ENCODE results near the gene IL2RA.
"Not testable (repeated sequence)": the region's sequence is repeated elsewhere in the genome, so short reads cannot be mapped to it uniquely, and the experiment has no call there.

The IL2RA gene

DNA sequence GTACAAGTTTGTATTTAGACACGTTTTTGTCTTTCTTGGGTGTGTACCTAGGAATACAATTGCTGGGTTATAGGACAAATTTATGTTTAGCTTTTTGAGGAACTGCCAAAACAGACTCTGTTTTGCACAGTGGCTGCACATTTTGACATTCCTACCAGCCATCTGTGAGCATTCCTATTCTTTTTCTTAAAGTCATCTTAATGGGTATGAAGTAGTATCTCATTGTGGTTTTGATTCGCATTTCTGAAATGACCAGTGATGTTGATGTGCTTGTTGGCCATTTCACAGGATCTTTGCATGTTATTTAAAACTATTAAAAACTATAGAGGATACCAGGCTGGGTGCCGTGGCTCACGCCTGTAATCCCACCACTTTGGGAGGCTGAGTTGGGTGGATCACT is 52.2 kb downstream of the IL2RA start:
- no peaks in the 10 kb centered on the region for H3K4me1 Mint-ChIP-seq
- peaks cover 11% of the 10 kb centered on the region for H3K9me3 Mint-ChIP-seq
- H3K4me3 Mint-ChIP-seq: no peak overlapping the region
- no peak overlapping the region for H3K27ac Mint-ChIP-seq
- TF ChIP-seq, protein P1, sequence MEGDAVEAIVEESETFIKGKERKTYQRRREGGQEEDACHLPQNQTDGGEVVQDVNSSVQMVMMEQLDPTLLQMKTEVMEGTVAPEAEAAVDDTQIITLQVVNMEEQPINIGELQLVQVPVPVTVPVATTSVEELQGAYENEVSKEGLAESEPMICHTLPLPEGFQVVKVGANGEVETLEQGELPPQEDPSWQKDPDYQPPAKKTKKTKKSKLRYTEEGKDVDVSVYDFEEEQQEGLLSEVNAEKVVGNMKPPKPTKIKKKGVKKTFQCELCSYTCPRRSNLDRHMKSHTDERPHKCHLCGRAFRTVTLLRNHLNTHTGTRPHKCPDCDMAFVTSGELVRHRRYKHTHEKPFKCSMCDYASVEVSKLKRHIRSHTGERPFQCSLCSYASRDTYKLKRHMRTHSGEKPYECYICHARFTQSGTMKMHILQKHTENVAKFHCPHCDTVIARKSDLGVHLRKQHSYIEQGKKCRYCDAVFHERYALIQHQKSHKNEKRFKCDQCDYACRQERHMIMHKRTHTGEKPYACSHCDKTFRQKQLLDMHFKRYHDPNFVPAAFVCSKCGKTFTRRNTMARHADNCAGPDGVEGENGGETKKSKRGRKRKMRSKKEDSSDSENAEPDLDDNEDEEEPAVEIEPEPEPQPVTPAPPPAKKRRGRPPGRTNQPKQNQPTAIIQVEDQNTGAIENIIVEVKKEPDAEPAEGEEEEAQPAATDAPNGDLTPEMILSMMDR (IDR thresholded peaks at IDR 0.05; ENCODE audit: unreplicated experiment in 3 of 3): no peak
- peaks cover 13% of the 10 kb centered on the region for H3K27me3 Mint-ChIP-seq (ENCODE audit: low read depth)
- H3K36me3 Mint-ChIP-seq (ENCODE audit: low read depth): no peaks in the 10 kb centered on the region

DNA sequence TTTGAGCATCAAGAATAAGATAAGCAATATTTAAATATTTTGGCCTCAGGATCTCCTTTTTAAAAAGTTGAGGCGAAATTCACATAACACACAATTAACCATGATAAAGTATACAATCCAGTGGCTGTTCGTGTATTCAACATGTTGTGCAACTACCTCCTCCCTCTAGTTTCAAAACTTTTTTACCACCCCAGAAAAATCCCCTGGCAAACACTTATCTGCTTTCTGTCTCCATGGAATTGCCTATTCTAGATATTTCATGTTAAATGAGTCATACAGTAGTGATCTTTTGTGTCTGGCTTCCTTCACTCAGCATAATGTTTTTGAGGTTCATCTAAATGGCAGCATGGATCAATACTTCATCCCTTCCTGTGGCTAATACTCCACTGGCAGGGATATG is 53.0 kb downstream of the IL2RA start:
- no peaks in the 10 kb centered on the region for H3K36me3 Mint-ChIP-seq (ENCODE audit: low read depth)
- H3K27ac Mint-ChIP-seq: no peak overlapping the region
- H3K4me3 Mint-ChIP-seq: no peak overlapping the region
- peaks cover 11% of the 10 kb centered on the region for H3K9me3 Mint-ChIP-seq
- TF ChIP-seq, protein P1 (IDR thresholded peaks at IDR 0.05; ENCODE audit: unreplicated experiment in 3 of 3): no peak
- H3K4me1 Mint-ChIP-seq: no peaks in the 10 kb centered on the region
- peaks cover 18% of the 10 kb centered on the region for H3K27me3 Mint-ChIP-seq (ENCODE audit: low read depth)

DNA sequence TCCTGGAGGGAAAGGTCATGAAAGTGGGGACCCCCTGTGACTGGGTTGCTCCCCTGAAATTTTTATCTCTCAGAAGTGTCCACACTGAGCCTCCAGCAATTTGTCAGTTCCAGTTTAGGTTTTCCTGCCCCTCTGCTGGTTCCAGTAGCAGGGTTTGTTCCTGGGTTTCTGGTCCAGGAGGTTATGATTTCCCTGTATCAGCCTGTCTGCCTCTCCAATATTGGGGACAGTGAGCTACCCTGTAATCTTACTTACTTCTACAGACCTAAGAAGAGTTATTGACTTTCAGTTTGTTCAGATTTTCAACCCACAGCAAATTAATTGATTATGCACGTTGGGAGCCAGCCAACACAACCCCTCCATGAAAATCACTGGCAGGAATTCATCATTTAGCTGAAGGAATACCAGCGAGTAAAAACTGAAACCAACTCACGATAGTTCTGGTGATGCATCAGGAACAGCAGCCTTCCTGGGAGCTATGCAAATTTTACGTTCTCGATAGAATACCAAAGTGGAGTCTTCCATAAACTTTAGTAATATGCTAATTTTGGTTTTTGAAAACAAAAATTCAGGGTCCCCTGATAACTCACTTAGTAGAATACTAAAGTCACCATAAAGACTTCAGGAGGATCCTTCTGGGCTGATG is 53.5 kb downstream of the IL2RA start:
- H3K4me3 Mint-ChIP-seq: no peak overlapping the region
- no peak overlapping the region for H3K27ac Mint-ChIP-seq
- peaks cover 11% of the 10 kb centered on the region for H3K9me3 Mint-ChIP-seq

DNA sequence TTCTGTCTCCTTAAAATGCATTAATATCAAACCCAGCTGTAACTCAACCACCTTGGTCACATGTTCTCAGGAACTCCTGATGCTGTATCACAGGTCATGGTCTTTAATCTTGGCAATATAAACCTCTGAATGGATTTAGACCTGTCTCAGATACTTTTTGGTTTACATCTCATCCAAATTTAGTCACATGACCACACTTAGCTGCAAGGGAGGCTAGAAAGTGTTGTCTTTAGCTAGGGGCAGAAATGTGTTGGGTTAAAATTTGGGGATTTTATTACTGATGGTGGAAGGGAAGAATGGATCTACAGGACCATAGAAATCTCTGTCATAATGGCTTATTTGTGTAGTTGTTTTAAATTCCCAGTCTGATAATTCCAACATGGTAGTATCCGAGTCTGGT is 55.2 kb downstream of the IL2RA start:
- TF ChIP-seq, protein P1 (IDR thresholded peaks at IDR 0.05; ENCODE audit: unreplicated experiment in 3 of 3): no peak
- Mint-ChIP-seq H3K27me3 (ENCODE audit: low read depth) (peaks cover 20% of the 10 kb centered on the region), H3K4me1 (no peaks in the 10 kb centered on the region), H3K4me3 (no peak overlapping the region), H3K36me3 (ENCODE audit: low read depth) (no peaks in the 10 kb centered on the region), H3K9me3 (peaks cover 11% of the 10 kb centered on the region), H3K27ac (no peak overlapping the region)

More for the DNA sequence above, 53.5 kb downstream of the IL2RA start:
- TF ChIP-seq, protein P1 (IDR thresholded peaks at IDR 0.05; ENCODE audit: unreplicated experiment in 3 of 3): no peak
- Mint-ChIP-seq H3K27me3 (ENCODE audit: low read depth) (peaks cover 18% of the 10 kb centered on the region), H3K4me1 (no peaks in the 10 kb centered on the region), H3K36me3 (ENCODE audit: low read depth) (no peaks in the 10 kb centered on the region)

DNA sequence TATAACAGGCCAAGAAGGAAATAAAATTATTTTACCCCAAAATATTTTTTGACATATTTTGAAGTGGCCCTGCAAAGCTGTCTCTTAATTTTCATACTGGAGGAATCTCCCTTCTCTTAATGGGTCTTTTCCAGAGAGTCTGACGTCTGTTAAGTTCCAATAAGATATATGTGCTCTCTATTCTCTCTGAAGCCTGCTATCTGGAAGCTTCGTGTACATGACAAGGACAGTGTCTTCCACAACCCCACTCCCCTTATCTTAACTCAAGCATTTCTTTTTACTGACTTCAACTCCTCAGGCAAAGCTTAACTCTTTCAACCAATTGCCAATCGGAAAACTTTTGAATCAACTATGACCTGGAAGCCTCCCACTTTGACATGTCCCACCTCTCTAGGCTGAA is 55.6 kb downstream of the IL2RA start:
- H3K27me3 Mint-ChIP-seq (ENCODE audit: low read depth): peaks cover 22% of the 10 kb centered on the region
- peaks cover 11% of the 10 kb centered on the region for H3K9me3 Mint-ChIP-seq
- H3K4me1 Mint-ChIP-seq: no peaks in the 10 kb centered on the region
- no peak overlapping the region for H3K4me3 Mint-ChIP-seq
- H3K36me3 Mint-ChIP-seq (ENCODE audit: low read depth): no peaks in the 10 kb centered on the region
- no peak overlapping the region for H3K27ac Mint-ChIP-seq
- TF ChIP-seq, protein P1 (IDR thresholded peaks at IDR 0.05; ENCODE audit: unreplicated experiment in 3 of 3): no peak

DNA sequence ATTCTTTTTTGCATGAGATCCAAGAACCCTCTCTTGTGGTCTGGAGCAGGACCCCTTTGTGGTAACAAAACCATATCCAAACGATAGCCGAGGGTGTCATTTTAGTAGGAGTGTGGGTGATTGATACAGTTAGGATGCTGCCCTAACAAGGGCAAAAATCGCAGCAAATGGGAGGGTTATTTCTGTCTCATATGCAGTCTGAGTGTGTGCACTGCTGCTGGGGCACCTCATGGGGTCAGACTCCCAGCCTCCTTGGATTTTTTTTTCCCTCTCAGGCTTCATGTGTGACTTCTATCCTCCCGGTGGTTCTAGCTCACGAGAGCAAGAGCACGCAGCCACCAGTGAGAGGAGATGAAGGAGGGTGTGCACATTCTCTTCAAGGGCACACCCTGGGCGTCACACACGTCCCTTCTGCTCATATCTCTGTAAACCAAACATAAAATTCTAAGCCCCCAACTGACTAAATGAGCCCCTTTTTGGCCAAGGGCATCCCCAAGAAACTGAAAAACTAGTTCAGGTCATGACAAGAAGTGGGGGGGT is 56.2 kb downstream of the IL2RA start:
- TF ChIP-seq, protein P1 (IDR thresholded peaks at IDR 0.05; ENCODE audit: unreplicated experiment in 3 of 3): no peak
- H3K27ac Mint-ChIP-seq: no peak overlapping the region
- no peaks in the 10 kb centered on the region for H3K36me3 Mint-ChIP-seq (ENCODE audit: low read depth)
- no peaks in the 10 kb centered on the region for H3K4me1 Mint-ChIP-seq
- peaks cover 11% of the 10 kb centered on the region for H3K9me3 Mint-ChIP-seq
- H3K4me3 Mint-ChIP-seq: no peak overlapping the region
- H3K27me3 Mint-ChIP-seq (ENCODE audit: low read depth): peaks cover 22% of the 10 kb centered on the region

DNA sequence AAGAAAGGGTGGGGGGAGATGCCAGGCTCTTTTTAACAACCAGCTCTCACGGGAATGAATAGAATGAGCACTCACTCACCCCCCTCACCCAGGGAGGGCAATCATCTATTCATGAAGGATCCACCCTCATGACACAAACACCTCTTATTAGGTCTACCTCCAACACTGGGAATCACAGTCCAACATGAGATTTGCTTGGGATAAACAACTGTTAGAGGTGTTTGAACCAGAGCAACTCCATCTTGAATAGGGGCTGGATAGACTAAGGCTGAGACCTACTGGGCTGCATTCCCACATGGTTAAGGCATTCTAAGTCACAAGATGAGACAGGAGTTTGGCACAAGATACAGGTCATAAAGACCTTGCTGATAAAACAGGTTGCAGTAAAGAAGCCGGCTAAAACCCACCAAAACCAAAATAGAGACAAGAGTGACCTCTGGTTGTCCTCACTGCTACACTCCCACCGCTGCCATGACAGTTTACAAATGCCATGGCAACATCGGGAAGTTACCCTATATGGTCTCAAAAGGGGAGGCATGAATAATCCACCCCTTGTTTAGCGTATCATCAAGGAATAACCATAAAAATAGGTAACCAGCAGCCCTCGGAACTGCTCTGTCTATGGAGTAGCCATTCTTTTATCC is 56.9 kb downstream of the IL2RA start:
- Mint-ChIP-seq H3K9me3 (peaks cover 11% of the 10 kb centered on the region), H3K27me3 (ENCODE audit: low read depth) (peaks cover 22% of the 10 kb centered on the region)
- not testable (repeated sequence) for H3K27ac Mint-ChIP-seq; H3K36me3 Mint-ChIP-seq (ENCODE audit: low read depth); H3K4me3 Mint-ChIP-seq; H3K4me1 Mint-ChIP-seq
